MCF 10A (cell line): Measurements from ENCODE around the gene TAC4. TPM values are rescaled to one million over a fixed set of nuclear protein-coding genes. Genes with fewer than 3 reads are reported as not detected.

ENCODE experiments used
- BruUV-seq: library from RNA; stranded (reverse); fragments of 400-500 nt; replicated peaks from 2 replicates; lab custom pipeline; 2021; lab: Mats Ljungman, UMichigan
- CTCF ChIA-PET: fragments of 300-600 bp; sonication (Branson Sonifier 250); formaldehyde crosslinking; extraction: SDS; loops from one replicate; lab custom pipeline; 2021; ENCODE audit warnings: antibody characterized with exemption, inconsistent platforms; lab: Yijun Ruan, JAX
- POLR2A ChIA-PET: fragments of 300-600, 350-650 bp; sonication (Branson Sonifier 250); formaldehyde crosslinking; extraction: SDS; loops from one replicate; lab custom pipeline; 2020; ENCODE audit warnings: antibody characterized with exemption, inconsistent platforms; lab: Yijun Ruan, JAX
- DNase-seq: peaks from one replicate; pipeline ENCODE4 v3.0.0-alpha.2; 2018; ENCODE audit not compliant: unreplicated experiment
- H3K27ac Mint-ChIP-seq: one replicate; pipeline ENCODE4 v1.8.0; 2022; ENCODE audit warnings: mild to moderate bottlenecking, low read depth, mixed read lengths; ENCODE audit not compliant: unreplicated experiment
- H3K27me3 Mint-ChIP-seq: one replicate; pipeline ENCODE4 v1.8.0; 2022; ENCODE audit warnings: mixed read lengths; ENCODE audit not compliant: insufficient read depth, unreplicated experiment
- H3K36me3 Mint-ChIP-seq: one replicate; pipeline ENCODE4 v1.8.0; 2022; ENCODE audit warnings: mild to moderate bottlenecking, moderate library complexity, mixed read lengths; ENCODE audit not compliant: insufficient read depth, unreplicated experiment
- H3K4me1 Mint-ChIP-seq: one replicate; pipeline ENCODE4 v1.8.0; 2022; ENCODE audit warnings: mixed read lengths; ENCODE audit not compliant: insufficient read depth, unreplicated experiment
- H3K4me3 Mint-ChIP-seq: one replicate; pipeline ENCODE4 v1.8.0; 2022; ENCODE audit warnings: mild to moderate bottlenecking, moderate library complexity, mixed read lengths; ENCODE audit not compliant: unreplicated experiment
- H3K9me3 Mint-ChIP-seq: one replicate; pipeline ENCODE4 v1.8.0; 2022; ENCODE audit warnings: mixed read lengths; ENCODE audit not compliant: unreplicated experiment
- CTCF ChIP-seq: fragments of 200-600 bp; IDR thresholded peaks from one replicate; pipeline ENCODE4 v1.8.0; 2022; ENCODE audit warnings: antibody characterized with exemption, mild to moderate bottlenecking; ENCODE audit not compliant: unreplicated experiment
- intact Hi-C: fragments of 100-400 bp; cut with micrococcal nuclease; formaldehyde crosslinking; loops from 2 replicates; pipeline ENCODE4 v1.14.1; 2022
- total RNA-seq: library from RNA; stranded (reverse); gene quantifications from 2 replicates; pipeline ENCODE4 v1.2.3, GENCODE V29; 2022

TAC4 gene
- total RNA-seq, 1 experiment from 2014 or later = not detected

- Mint-ChIP-seq H3K4me3 (no peak overlapping the region), H3K9me3 (no peaks in the 10 kb centered on the region), H3K4me1 (no peaks in the 10 kb centered on the region), H3K36me3 (peaks cover 7% of the 10 kb centered on the region), H3K27ac (no peak overlapping the region), H3K27me3 (peaks cover 20% of the 10 kb centered on the region)
- TF ChIP-seq CTCF = no peak
- DNase-seq = no peak
- ChIA-PET CTCF (interaction anchor here (0.6 to 12.7 kb wide), 5 partner anchors 9 to 125 kb away, joined by 3 to 199 read pairs (median 4); partner anchors contain the start of gene DLX3), POLR2A (interaction anchor here (0.7 kb wide), 1 partner anchor 24 kb away, joined by 3 read pairs; no protein-coding TSS in a partner anchor)
- BruUV-seq = no TSS peak
- intact Hi-C loops = no loop called here
Observed at GRCh38 chr17:49871211-49871610, 23.3 kb upstream of the TAC4 start.

GRCh38 chr17:49870298-49870697 is 22.4 kb upstream of the TAC4 start:
- H3K4me1 Mint-ChIP-seq = no peaks in the 10 kb centered on the region
- BruUV-seq = no TSS peak
- H3K36me3 Mint-ChIP-seq = peaks cover 7% of the 10 kb centered on the region
- ChIA-PET POLR2A (no interaction called here), CTCF (interaction anchor here (0.6 to 12.7 kb wide), 4 partner anchors 10 to 126 kb away, joined by 3 to 199 read pairs (median 4); partner anchors contain the start of gene DLX3)
- H3K9me3 Mint-ChIP-seq = no peaks in the 10 kb centered on the region
- H3K4me3 Mint-ChIP-seq = no peak overlapping the region
- TF ChIP-seq CTCF = no peak
- DNase-seq = no peak
- peaks cover 20% of the 10 kb centered on the region for H3K27me3 Mint-ChIP-seq
- no peak overlapping the region for H3K27ac Mint-ChIP-seq
- intact Hi-C loops = no loop called here

- DNase-seq = no peak
- ChIA-PET POLR2A (no interaction called here), CTCF (interaction anchor here (14.4 kb wide), 1 partner anchor 128 kb away, joined by 236 read pairs; the partner anchor contains the start of gene DLX3)
- H3K4me1 Mint-ChIP-seq = no peaks in the 10 kb centered on the region
- no peak for TF ChIP-seq CTCF
- no peak overlapping the region for H3K4me3 Mint-ChIP-seq
- H3K27ac Mint-ChIP-seq = no peak overlapping the region
- peaks cover 20% of the 10 kb centered on the region for H3K27me3 Mint-ChIP-seq
- intact Hi-C loops = no loop called here
- H3K36me3 Mint-ChIP-seq = peaks cover 7% of the 10 kb centered on the region
- no peaks in the 10 kb centered on the region for H3K9me3 Mint-ChIP-seq
- BruUV-seq = no TSS peak
Observed at GRCh38 chr17:49869038-49869374, 21.1 kb upstream of the TAC4 start.

- intact Hi-C loops = no loop called here
- Mint-ChIP-seq H3K4me3 (no peak overlapping the region), H3K27ac (no peak overlapping the region), H3K36me3 (peaks cover 7% of the 10 kb centered on the region), H3K9me3 (no peaks in the 10 kb centered on the region), H3K4me1 (no peaks in the 10 kb centered on the region), H3K27me3 (peaks cover 20% of the 10 kb centered on the region)
- CTCF ChIA-PET = interaction anchor here (0.6 to 14.4 kb wide), 4 partner anchors 13 to 160 kb away, joined by 3 to 236 read pairs (median 6); partner anchors contain the start of gene DLX3
- POLR2A ChIA-PET = interaction anchor here (0.6 to 0.7 kb wide), 3 partner anchors 23 to 273 kb away, joined by 3 to 5 read pairs (median 4); partner anchors contain the start of gene DLX3
- DNase-seq = no peak
- TF ChIP-seq CTCF = no peak
- no TSS peak for BruUV-seq
Observed at GRCh38 chr17:49866882-49867413, 19.1 kb upstream of the TAC4 start.
